Measurements from ENCODE around the gene MCL1. TPM values are rescaled to one million over a fixed set of nuclear protein-coding genes. Genes with fewer than 3 reads are reported as not detected.

The MCL1 gene
- total and polyA plus RNA-seq, 2 experiments from 2014 or later = 55.3 to 244 TPM

GRCh38 chr1:150560576-150561253 lies 18.7 kb downstream of the MCL1 start:
- Histone ChIP-seq H2AFZ (no peak overlapping the region), H3K36me3 (ENCODE audit: insufficient read depth) (no peaks in the 10 kb centered on the region), H3K4me3 (peak overlapping the region; percentile 79), H3K27me3 (ENCODE audit: insufficient read depth) (no peaks in the 10 kb centered on the region), H3K27ac (ENCODE audit: low read depth) (peak overlapping the region; percentile 100), H3K4me2 (peak overlapping the region; percentile 97), H3K9me2 (ENCODE audit: insufficient read depth) (no peaks in the 10 kb centered on the region), H3K79me2 (replicated peaks; ENCODE audit: insufficient read depth) (peaks cover 20% of the 10 kb centered on the region), H4K20me1 (replicated peaks; ENCODE audit: insufficient read depth) (no peaks in the 10 kb centered on the region), H3F3A (replicated peaks; ENCODE audit: low read depth) (peaks cover 4% of the 10 kb centered on the region), H3K4me1 (ENCODE audit: insufficient read depth) (peaks cover 30% of the 10 kb centered on the region)
- ATAC-seq = peak; percentile 55
- Mint-ChIP-seq H3K4me1 (peaks cover 43% of the 10 kb centered on the region), H3K36me3 (ENCODE audit: low read depth) (no peaks in the 10 kb centered on the region), H3K27ac (peak overlapping the region; percentile 97), H3K9me3 (no peaks in the 10 kb centered on the region), H3K4me3 (peak overlapping the region; percentile 86), H3K27me3 (ENCODE audit: insufficient read depth, low read depth, poor library complexity) (peaks cover 22% of the 10 kb centered on the region)
- no peak for TF ChIP-seq ZNF114 (CRISPR knock-in tag; IDR thresholded peaks at IDR 0.05)
- TF ChIP-seq CTCF (conservative IDR thresholded peaks at IDR 0.05; ENCODE audit: low read depth in 2 of 2) = peak; percentile 84 to 92
- DNase-seq (ENCODE audit: low spot score) = peak; percentile 97

- peaks cover 4% of the 10 kb centered on the region for H3F3A ChIP-seq (replicated peaks; ENCODE audit: low read depth)
- H3K4me3 Mint-ChIP-seq = peak overlapping the region; percentile 24; the same call in 1 of the 3 replicates
- H3K27ac Mint-ChIP-seq = no peak overlapping the region
- peak; percentile 18 for ATAC-seq
- peaks cover 30% of the 10 kb centered on the region for H3K4me1 ChIP-seq (ENCODE audit: insufficient read depth)
- no peak overlapping the region for H2AFZ ChIP-seq
- no peaks in the 10 kb centered on the region for H3K36me3 Mint-ChIP-seq (ENCODE audit: low read depth)
- H4K20me1 ChIP-seq (replicated peaks; ENCODE audit: insufficient read depth) = no peaks in the 10 kb centered on the region
- peaks cover 15% of the 10 kb centered on the region for H3K79me2 ChIP-seq (replicated peaks; ENCODE audit: insufficient read depth)
- H3K4me1 Mint-ChIP-seq = peaks cover 46% of the 10 kb centered on the region
- H3K36me3 ChIP-seq (ENCODE audit: insufficient read depth) = no peaks in the 10 kb centered on the region
- H3K4me3 ChIP-seq = peak overlapping the region; percentile 79; the same call in 1 of the 2 replicates
- H3K4me2 ChIP-seq = peak overlapping the region; percentile 97
- DNase-seq (ENCODE audit: low spot score) = peak; percentile 92
- H3K9me3 Mint-ChIP-seq = no peaks in the 10 kb centered on the region
- H3K27me3 Mint-ChIP-seq (ENCODE audit: insufficient read depth, low read depth, poor library complexity) = peaks cover 21% of the 10 kb centered on the region
- no peaks in the 10 kb centered on the region for H3K9me2 ChIP-seq (ENCODE audit: insufficient read depth)
- peak overlapping the region; percentile 100 for H3K27ac ChIP-seq (ENCODE audit: low read depth)
- no peaks in the 10 kb centered on the region for H3K27me3 ChIP-seq (ENCODE audit: insufficient read depth)
- TF ChIP-seq POLR2AphosphoS5 (IDR thresholded peaks at IDR 0.05; ENCODE audit: low read depth) (no peak), CTCF (conservative IDR thresholded peaks at IDR 0.05; ENCODE audit: low read depth in 2 of 2) (peak; percentile 90 to 95), ZNF331 (CRISPR knock-in tag; IDR thresholded peaks at IDR 0.05; ENCODE audit: low read depth) (no peak), STAT1 (IDR thresholded peaks at IDR 0.05; ENCODE audit: unreplicated experiment) (no peak), ZNF462 (CRISPR knock-in tag; IDR thresholded peaks at IDR 0.05) (no peak)
Measured at GRCh38 chr1:150560011-150560438, 19.4 kb downstream of the MCL1 start.

All from GM23338 (cell line).